GM12892 (cell line): Measurements from ENCODE around the gene PARS2.

Source experiments
- DNase-seq: peaks from one replicate; pipeline ENCODE4 v3.0.0; 2011; ENCODE audit not compliant: insufficient read length
- FAIRE-seq: peaks from 2 replicates; lab custom pipeline; 2011; peaks lifted over from hg19 to GRCh38; lab: Jason Lieb, UNC
- POLR2A ChIP-seq: IDR thresholded peaks from 2 replicates; pipeline ENCODE4 v1.6.1; 2011; ENCODE audit warnings: low read depth, low read length, control low read depth
- POLR2AphosphoS5 ChIP-seq: IDR thresholded peaks from 2 replicates; pipeline ENCODE4 v1.6.1; 2011; ENCODE audit warnings: low read depth, low read length, control low read depth
- TAF1 ChIP-seq: IDR thresholded peaks from 2 replicates; pipeline ENCODE4 v1.6.1; 2011; ENCODE audit warnings: low read depth, mild to moderate bottlenecking, control low read depth, low read length, borderline replicate concordance

The PARS2 gene

GRCh38 chr1:54741531-54741930 is 22.8 kb downstream of the PARS2 start:
- no peak for TF ChIP-seq POLR2A
- TF ChIP-seq TAF1: no peak
- TF ChIP-seq POLR2AphosphoS5: no peak
- DNase-seq (no peak), FAIRE-seq (no peak)

- FAIRE-seq: no peak
- DNase-seq: no peak
- TF ChIP-seq TAF1: no peak
- no peak for TF ChIP-seq POLR2AphosphoS5
- no peak for TF ChIP-seq POLR2A
Measured at GRCh38 chr1:54738244-54738643, 26.1 kb downstream of the PARS2 start.

- TF ChIP-seq TAF1: no peak
- TF ChIP-seq POLR2AphosphoS5: no peak
- no peak for TF ChIP-seq POLR2A
- DNase-seq (no peak), FAIRE-seq (no peak)
Measured at GRCh38 chr1:54736685-54737084, 27.6 kb downstream of the PARS2 start.

GRCh38 chr1:54728027-54728426 is 36.3 kb downstream of the PARS2 start:
- TF ChIP-seq TAF1: no peak
- no peak for FAIRE-seq
- no peak for DNase-seq

GRCh38 chr1:54724771-54725170 is 39.6 kb downstream of the PARS2 start:
- no peak for DNase-seq
- TF ChIP-seq TAF1 (no peak), POLR2AphosphoS5 (no peak)
- no peak for FAIRE-seq

GRCh38 chr1:54723985-54724384 is 40.3 kb downstream of the PARS2 start:
- TF ChIP-seq POLR2AphosphoS5 (no peak), TAF1 (no peak)
- FAIRE-seq: peak; percentile 17
- DNase-seq: no peak

- TF ChIP-seq POLR2AphosphoS5: no peak
- TF ChIP-seq POLR2A: no peak
- TF ChIP-seq TAF1: no peak
- FAIRE-seq (no peak), DNase-seq (no peak)
Measured at GRCh38 chr1:54721719-54722118, 42.6 kb downstream of the PARS2 start.

- TF ChIP-seq POLR2AphosphoS5 (no peak), TAF1 (no peak), POLR2A (no peak)
- DNase-seq (no peak), FAIRE-seq (no peak)
Measured at GRCh38 chr1:54716299-54717047, 47.9 kb downstream of the PARS2 start.

GRCh38 chr1:54715493-54716298 is 48.6 kb downstream of the PARS2 start, which contains the start of gene TTC4:
Gene TTC4 (plus strand): TSS chr1:54715861. CDS start chr1:54715909, 48 bp downstream.
- DNase-seq (peak; percentile 90), FAIRE-seq (peak; percentile 93)
- TF ChIP-seq POLR2A (peak; percentile 95), POLR2AphosphoS5 (peak; percentile 95), TAF1 (peak; percentile 94)

GRCh38 chr1:54714881-54715492 is 49.3 kb downstream of the PARS2 start:
- DNase-seq (no peak), FAIRE-seq (no peak)
- no peak for TF ChIP-seq POLR2AphosphoS5
- TF ChIP-seq TAF1: no peak
- no peak for TF ChIP-seq POLR2A

GRCh38 chr1:54711536-54711935 is 52.8 kb downstream of the PARS2 start:
- DNase-seq (no peak), FAIRE-seq (no peak)
- TF ChIP-seq POLR2AphosphoS5: no peak
- TF ChIP-seq TAF1: no peak
- TF ChIP-seq POLR2A: no peak

GRCh38 chr1:54710841-54711240 is 53.5 kb downstream of the PARS2 start:
- TF ChIP-seq TAF1: no peak
- TF ChIP-seq POLR2AphosphoS5: no peak
- no peak for TF ChIP-seq POLR2A
- no peak for DNase-seq
- FAIRE-seq: no peak
